ENCODE data around the gene NDUFS4.

- TF ChIP-seq CTCF (IDR thresholded peaks at IDR 0.05; ENCODE audit: borderline replicate concordance, extremely low read depth, low read length, poor library complexity, severe bottlenecking) (no peak), EZH2 (IDR thresholded peaks at IDR 0.05; ENCODE audit: borderline replicate concordance, low read depth, low read length, severe bottlenecking) (no peak)
Observed at GRCh38 chr5:53681079-53681478, 120.6 kb downstream of the NDUFS4 start.

Measured in DND-41 (cell line).